ENCODE measurements around the gene RRBP1. TPM values are rescaled to one million over a fixed set of nuclear protein-coding genes. Genes with fewer than 3 reads are reported as not detected.
A peak's percentile ranks its signal among the peaks of the same experiment; 100 is the strongest.

RRBP1 gene
- total RNA-seq, 1 donor, result 122 TPM

DNA sequence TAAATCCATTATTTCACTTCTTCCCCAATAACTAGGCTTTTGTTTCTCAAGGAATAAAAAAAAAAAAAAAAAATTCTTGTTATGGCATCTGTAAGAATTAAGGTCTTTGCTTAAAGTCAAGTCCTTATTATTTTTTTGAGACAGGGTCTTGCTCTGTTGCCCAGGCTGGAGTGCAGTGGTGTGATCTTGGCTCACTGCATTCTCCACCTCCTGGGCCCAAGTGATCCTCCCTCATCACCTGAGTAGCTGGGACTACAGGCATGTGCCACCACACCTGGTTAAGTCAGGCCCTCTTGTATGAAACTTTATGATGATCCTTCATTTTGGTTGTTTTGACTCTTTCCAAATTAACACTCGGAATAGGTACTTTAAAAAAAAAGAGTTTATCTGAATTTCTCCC, 94.9 kb downstream of the RRBP1 start:
- Histone ChIP-seq H3K36me3 (ENCODE audit: insufficient read depth, low read length) (peaks cover 8% of the 10 kb centered on the region), H3K27ac (ENCODE audit: low read depth, low read length) (no peak overlapping the region), H3K4me1 (ENCODE audit: insufficient read depth, low read length) (peaks cover 25% of the 10 kb centered on the region), H4K20me1 (ENCODE audit: insufficient read depth, low read length) (peaks cover 95% of the 10 kb centered on the region), H3K79me2 (ENCODE audit: insufficient read depth, low read length) (peaks cover 99% of the 10 kb centered on the region), H2AFZ (ENCODE audit: low read length) (no peak overlapping the region), H3K4me3 (ENCODE audit: insufficient read depth, low read length) (no peak overlapping the region), H3K4me2 (ENCODE audit: insufficient read depth, low read length) (no peak overlapping the region), H3K9me3 (ENCODE audit: low read depth, low read length) (no peaks in the 10 kb centered on the region), H3K27me3 (ENCODE audit: insufficient read depth, low read length) (no peaks in the 10 kb centered on the region)
- DNase-seq (ENCODE audit: insufficient read length, low spot score, missing footprints), result no peak
- TF ChIP-seq CTCF (IDR thresholded peaks at IDR 0.05; ENCODE audit: extremely low read depth, low read depth, low read length), result no peak

DNA sequence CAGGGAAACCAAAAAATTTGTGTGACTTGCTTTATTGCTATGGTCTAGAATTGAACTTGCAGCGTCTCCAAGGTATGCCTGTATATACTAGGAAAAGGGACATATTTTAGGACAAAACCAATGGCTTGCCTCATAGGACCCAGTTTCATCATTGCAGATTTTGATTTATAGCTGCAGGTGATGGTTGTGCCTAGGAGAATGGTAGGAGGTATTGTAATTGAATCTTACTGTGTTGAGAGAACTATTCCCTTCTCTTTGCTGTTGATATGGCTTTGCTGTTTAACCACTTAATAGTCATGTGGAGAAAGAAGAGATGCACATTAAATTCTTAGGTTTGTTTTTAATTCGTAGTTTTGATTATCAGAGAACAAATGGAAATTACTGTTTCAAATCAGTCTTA, 95.8 kb downstream of the RRBP1 start:
- Histone ChIP-seq H3K36me3 (ENCODE audit: insufficient read depth, low read length) (peaks cover 8% of the 10 kb centered on the region), H3K27me3 (ENCODE audit: insufficient read depth, low read length) (no peaks in the 10 kb centered on the region), H3K4me2 (ENCODE audit: insufficient read depth, low read length) (no peak overlapping the region), H3K4me1 (ENCODE audit: insufficient read depth, low read length) (peaks cover 25% of the 10 kb centered on the region), H3K9me3 (ENCODE audit: low read depth, low read length) (no peaks in the 10 kb centered on the region), H2AFZ (ENCODE audit: low read length) (no peak overlapping the region), H3K4me3 (ENCODE audit: insufficient read depth, low read length) (no peak overlapping the region), H3K27ac (ENCODE audit: low read depth, low read length) (no peak overlapping the region), H3K79me2 (ENCODE audit: insufficient read depth, low read length) (peaks cover 99% of the 10 kb centered on the region), H4K20me1 (ENCODE audit: insufficient read depth, low read length) (peaks cover 92% of the 10 kb centered on the region)
- no peak for TF ChIP-seq CTCF (IDR thresholded peaks at IDR 0.05; ENCODE audit: extremely low read depth, low read depth, low read length)
- peak; percentile 1 for DNase-seq (ENCODE audit: insufficient read length, low spot score, missing footprints)

DNA sequence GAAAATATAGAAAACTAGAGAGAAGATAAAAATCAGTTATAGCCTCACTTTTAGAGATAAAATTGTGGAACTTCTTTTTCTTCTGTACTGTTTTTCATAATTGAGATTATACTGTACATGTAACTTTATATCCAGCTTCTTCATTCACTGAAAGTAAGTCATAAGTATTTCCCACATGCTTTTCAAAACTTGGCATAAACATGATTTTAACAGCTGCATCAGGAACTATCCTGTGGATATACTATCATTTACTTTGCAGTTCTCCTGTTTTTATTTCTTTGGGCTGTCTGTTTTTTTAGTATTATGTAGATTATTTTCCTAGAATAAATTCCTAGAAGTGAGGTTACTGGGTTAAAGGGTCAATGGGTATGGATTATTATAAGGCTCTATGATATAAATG, 97.4 kb downstream of the RRBP1 start:
- Histone ChIP-seq H3K4me2 (ENCODE audit: insufficient read depth, low read length) (no peak overlapping the region), H3K9me3 (ENCODE audit: low read depth, low read length) (no peaks in the 10 kb centered on the region), H4K20me1 (ENCODE audit: insufficient read depth, low read length) (peaks cover 91% of the 10 kb centered on the region), H3K4me3 (ENCODE audit: insufficient read depth, low read length) (no peak overlapping the region), H3K4me1 (ENCODE audit: insufficient read depth, low read length) (peaks cover 12% of the 10 kb centered on the region), H3K36me3 (ENCODE audit: insufficient read depth, low read length) (peaks cover 8% of the 10 kb centered on the region), H2AFZ (ENCODE audit: low read length) (no peak overlapping the region), H3K27me3 (ENCODE audit: insufficient read depth, low read length) (no peaks in the 10 kb centered on the region), H3K79me2 (ENCODE audit: insufficient read depth, low read length) (peaks cover 99% of the 10 kb centered on the region), H3K27ac (ENCODE audit: low read depth, low read length) (no peak overlapping the region)
- TF ChIP-seq CTCF (IDR thresholded peaks at IDR 0.05; ENCODE audit: extremely low read depth, low read depth, low read length), result no peak
- DNase-seq (ENCODE audit: insufficient read length, low spot score, missing footprints), result no peak

GRCh38 chr20:17583126-17583525, 98.9 kb downstream of the RRBP1 start:
- Histone ChIP-seq H3K79me2 (ENCODE audit: insufficient read depth, low read length) (peaks cover 100% of the 10 kb centered on the region), H3K4me1 (ENCODE audit: insufficient read depth, low read length) (peaks cover 12% of the 10 kb centered on the region), H3K9me3 (ENCODE audit: low read depth, low read length) (no peaks in the 10 kb centered on the region), H4K20me1 (ENCODE audit: insufficient read depth, low read length) (peaks cover 93% of the 10 kb centered on the region), H3K27me3 (ENCODE audit: insufficient read depth, low read length) (no peaks in the 10 kb centered on the region), H2AFZ (ENCODE audit: low read length) (no peak overlapping the region), H3K4me3 (ENCODE audit: insufficient read depth, low read length) (no peak overlapping the region), H3K4me2 (ENCODE audit: insufficient read depth, low read length) (no peak overlapping the region), H3K36me3 (ENCODE audit: insufficient read depth, low read length) (peaks cover 7% of the 10 kb centered on the region), H3K27ac (ENCODE audit: low read depth, low read length) (no peak overlapping the region)
- TF ChIP-seq CTCF (IDR thresholded peaks at IDR 0.05; ENCODE audit: extremely low read depth, low read depth, low read length), result no peak
- DNase-seq (ENCODE audit: insufficient read length, low spot score, missing footprints), result no peak
